ENCODE measurements around the gene FAM24B.

The FAM24B gene

DNA sequence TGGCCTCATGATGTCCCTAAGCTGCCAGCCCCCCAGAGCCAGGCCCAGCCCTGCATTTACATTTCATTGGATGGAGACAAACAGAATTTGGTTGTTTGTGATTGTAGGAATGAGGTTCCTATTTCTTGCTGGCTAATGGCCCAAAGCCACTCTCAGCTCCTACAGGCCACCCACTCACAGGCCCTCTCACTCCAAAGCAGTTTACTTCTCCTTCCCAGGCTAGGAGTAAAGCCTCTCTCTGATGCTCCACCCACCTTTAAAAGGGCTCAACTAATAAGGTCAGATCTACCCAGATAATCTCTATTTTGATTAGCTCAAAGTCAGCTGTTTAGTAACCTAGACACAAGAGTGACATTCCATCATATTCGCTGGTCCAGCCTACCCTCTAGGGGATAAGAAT lies 22.5 kb downstream of the FAM24B start:
- no peak for DNase-seq

GRCh38 chr10:122855745-122856144 lies 23.6 kb downstream of the FAM24B start:
- no peak for DNase-seq

GRCh38 chr10:122854648-122855047 lies 24.7 kb downstream of the FAM24B start:
- DNase-seq, result no peak

DNA sequence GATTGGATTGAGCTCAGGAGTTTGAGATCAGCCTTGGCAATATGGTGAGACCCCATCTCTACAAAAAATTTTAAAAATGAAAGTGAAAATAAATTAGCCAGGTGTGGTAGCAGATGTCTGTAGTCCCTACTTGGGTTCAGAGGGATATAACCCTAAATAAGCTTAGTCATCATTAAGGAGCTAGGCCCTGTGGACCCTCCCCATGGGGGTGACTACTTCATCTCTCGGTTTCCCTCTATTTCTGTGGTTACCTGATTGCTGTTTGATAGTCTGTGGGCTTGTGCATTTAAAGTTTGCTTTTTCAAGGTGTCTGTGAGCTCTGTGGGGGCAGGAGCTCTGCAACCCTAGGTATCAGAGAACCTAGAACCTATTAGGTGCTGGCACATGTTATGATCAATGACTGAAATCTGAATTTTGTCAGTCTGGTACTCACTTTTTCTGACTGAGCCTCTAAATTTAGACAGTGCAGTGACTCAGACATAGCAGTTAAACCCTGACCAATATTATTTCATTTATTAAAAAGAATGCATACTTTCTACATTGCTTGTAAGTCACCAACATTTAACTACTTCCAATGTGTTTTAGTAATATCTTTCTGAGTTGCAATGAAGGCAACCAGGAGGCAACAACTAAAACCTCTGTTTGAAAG lies 25.6 kb downstream of the FAM24B start:
- DNase-seq, result no peak

- DNase-seq, result no peak
Measured at GRCh38 chr10:122852261-122852660, 27.1 kb downstream of the FAM24B start.

DNA sequence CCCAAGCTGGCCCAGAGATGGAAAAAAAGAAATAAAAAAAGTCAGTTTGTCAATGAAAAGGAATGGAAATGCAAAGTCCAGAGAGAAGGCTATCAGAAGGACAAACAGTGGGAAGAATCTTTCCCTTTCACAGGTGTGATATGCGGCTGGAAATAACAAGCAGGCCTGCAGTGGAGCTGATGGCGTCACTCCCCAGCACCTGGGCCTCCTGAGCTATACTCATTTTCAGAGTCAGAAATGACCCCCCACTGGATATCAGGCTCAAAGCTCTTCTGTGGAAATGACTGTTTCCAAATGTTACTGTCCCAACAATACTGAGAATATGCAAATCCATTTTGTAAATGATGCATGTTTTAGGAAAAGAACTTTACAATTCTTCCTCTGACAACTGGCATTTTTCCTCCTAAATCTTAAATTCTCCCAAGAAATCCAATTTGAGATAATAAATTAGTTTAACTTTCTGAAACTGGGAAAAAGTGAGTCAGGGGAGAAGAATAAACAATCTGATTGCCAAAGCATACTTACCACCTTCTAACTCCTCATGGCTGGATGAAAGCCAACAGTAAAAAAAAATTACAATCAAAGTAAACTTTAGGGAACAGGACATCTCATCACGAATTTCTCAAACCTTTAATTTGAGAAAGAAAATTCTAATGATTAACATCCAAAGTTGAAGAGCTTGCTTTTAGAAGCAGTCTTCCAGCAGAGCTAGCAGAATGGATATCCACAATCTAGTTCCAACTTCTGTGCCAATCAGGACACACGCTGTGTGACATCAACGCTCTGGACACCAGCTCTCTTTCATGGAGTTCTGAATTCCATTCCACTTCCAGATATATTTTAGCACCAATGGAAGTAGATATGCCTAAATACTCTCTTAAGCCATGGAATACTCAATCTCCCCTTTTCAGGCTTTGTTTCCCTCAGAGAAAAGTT lies 28.4 kb downstream of the FAM24B start:
- DNase-seq, result no peak

GRCh38 chr10:122849900-122850605 lies 29.3 kb downstream of the FAM24B start:
- DNase-seq, result no peak

GRCh38 chr10:122849090-122849489 lies 30.3 kb downstream of the FAM24B start:
- no peak for DNase-seq

- DNase-seq, result no peak
Measured at GRCh38 chr10:122847782-122848604, 31.4 kb downstream of the FAM24B start.

DNA sequence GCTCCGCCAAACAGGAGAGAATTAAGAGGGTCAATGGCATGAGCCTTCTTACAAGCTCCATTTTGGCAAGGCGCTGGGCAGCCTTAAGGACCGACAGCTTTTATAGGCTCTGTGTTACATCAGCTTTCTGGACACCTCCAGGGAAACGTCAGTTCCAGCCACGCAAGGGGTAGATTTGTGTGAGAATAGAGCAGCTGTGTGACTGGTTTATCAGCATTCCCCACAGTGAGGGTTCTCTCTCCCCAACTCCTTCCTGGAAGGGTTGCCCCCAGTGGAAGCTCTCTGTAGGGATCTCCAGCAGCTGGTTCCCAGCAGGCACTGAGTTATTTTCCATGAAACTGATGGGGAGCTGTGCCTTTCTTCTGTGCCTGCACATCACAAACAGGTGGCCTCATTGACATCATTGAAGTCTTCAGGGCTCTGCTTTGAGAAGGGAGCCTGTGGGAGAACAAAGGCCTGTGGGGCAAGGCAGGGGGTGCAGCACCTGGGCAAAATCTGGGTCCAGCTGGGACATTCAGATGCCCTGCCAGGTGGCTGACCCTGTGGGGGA lies 33.5 kb downstream of the FAM24B start, which contains the start of gene CUZD1:
CUZD1 (minus strand) TSS at position 75 of the 550 bp plus-strand sequence; CDS start at position 61, 14 bp downstream.
- no peak for DNase-seq

- DNase-seq, result no peak
Measured at GRCh38 chr10:122844146-122844545, 35.2 kb downstream of the FAM24B start.

DNA sequence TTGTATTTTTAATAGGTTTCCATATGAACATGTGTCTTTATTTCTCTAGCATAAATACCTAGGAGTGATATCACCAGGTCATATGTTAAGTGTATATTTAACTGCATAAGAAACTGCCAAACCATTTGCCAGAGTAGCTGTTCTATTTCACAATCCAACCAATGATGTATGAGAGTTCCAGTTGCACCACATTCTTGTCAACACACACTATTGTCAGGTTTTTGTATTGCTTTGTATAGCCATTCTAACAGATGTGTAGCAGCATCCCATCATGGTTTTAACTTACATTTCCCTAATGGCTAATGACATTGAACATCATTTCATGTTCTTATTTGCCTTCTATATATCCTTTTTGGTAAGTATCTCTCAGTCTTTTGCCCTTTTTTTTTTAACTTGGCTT lies 37.8 kb downstream of the FAM24B start:
- no peak for DNase-seq

- DNase-seq, result no peak
Measured at GRCh38 chr10:122839505-122839904, 39.9 kb downstream of the FAM24B start.

GRCh38 chr10:122838880-122839279 lies 40.5 kb downstream of the FAM24B start:
- DNase-seq, result no peak

DNA sequence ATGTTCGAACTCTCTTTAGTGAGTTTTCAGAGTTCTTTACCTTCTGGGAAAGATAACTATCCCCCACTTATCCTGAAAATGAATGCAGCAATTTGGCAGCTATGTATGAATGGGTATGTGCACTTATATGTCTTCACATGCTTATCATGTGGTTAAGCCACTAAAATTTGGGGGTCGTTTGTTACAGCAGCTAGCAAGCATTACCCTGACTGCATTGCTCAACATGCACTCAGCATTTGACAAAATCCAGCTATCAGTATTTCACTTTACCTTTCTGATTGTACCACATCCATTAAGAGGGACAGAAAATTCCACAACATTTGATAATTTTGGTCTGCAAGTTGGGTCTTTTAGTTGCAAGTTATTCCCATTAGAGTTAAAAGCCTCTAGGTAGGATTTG lies 43.5 kb downstream of the FAM24B start:
- DNase-seq, result no peak

DNA sequence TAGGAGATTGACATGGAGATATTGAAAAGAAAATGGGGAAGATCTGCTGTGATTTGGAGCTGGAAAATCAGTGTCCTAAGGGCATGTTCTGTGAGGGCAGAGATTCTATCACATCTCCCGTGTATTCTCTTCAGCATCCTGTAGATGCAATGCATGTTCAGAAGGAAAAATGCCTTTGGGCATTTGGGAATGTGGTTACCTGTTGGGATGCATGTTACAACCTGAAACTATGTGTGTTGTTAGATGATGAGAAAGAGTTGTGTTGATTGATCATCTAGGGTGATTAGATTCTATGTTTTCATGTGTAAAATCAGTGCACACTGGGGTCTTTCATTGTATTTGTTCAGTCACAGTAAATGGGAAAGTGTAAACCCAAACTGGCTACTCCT lies 48.4 kb downstream of the FAM24B start:
- no peak for DNase-seq

DNA sequence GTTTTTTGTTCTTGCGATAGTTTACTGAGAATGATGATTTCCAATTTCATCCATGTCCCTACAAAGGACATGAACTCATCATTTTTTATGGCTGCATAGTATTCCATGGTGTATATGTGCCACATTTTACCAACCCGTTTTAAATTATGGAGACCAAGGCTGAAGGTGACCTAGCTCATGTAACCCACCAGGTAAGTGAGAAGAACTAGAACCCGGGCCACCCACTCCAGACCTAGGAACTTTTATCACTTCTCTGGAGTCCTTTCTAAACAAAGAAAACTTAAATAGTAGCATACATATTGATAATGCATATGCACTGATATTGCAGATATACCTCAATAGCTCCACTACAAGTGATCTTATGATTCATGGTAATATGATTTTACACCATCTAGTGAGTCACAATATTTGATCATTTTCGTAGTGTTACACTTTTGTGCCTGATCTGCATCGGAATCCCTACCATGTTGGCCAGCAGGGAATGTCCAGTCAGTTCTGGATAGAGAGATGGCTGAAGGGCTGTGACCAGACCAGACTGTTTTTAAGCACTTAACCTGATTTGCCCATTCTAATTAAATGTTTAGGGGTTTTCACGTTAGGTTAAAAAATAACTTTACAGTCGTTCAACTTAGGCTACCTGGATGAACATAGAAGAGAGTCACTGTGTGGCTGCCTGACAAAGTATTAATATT lies 49.0 kb downstream of the FAM24B start:
- DNase-seq, result no peak

DNA sequence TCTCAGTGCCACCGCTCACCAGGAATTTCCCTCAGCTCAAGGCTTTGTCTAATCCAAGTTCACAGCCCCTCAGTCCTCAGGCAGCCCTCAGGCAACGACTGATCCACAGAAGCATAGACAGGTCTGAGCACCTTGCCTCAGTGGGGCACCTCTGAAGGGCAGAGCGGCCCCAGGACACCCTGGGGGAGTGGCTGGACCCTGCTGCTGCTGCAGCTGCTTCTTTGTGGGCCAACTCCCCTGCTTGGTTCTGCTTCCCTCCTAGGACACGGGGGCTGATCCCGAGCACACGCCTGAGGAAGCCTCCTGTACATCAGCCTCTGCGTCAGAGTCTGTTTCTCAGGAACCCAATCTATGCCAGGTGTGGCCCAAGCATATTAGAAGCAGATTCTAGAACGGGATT lies 49.9 kb downstream of the FAM24B start:
- no peak for DNase-seq

GRCh38 chr10:122828716-122829255 lies 50.6 kb downstream of the FAM24B start:
- no peak for DNase-seq

DNA sequence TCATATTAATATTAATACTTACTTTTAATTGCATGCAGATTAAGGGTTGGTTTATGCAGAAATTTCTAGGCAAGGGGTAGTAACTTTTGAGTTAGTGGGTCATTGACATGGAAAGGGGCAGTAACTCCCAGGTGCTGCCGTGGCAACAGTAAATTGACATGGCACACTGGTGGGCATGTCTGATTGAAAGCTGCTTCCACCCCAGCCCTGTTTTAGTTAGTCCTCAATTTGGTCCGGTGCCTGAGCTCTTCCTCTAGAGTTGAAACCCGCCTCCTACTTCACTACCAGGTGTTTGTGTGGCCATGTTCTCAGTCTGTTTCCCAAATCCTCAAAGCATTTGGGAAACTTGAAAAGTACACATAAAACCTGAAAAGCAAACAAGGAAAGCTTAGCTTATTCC lies 52.1 kb downstream of the FAM24B start:
- DNase-seq, result no peak

DNA sequence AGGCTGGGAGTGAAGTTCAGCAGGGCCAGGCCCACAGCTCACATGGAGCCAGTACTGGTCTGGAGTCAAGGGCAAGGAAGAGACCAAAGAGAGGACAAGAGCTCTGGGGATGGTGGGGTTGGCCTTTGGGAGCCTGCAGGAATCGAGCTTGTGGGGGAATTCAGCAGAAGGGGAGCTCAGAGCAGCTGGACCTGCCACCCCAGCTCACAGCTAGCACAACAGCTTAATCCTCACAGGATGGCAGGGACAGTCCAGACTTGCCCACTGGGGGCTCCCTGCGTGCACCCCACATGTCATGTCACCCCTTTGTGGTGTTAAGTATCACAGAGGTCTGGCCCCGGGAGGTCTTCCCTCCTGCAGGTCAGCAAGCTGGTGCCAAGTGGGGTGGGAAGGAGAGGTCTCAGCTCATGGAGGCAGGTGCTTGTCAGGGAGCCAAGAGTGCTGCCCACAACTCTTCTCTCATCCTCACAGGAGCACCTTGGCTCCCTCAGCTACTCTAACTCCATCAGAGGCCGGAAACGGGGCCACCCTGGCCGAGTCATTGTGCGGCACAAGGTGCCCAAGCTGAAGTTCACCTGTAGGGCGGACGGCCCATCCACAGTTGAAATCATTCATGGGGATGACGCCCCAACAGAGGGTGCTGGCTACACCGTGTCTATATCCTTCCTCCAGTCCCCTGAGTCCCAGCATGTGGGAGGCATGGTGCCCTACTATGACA lies 56.2 kb downstream of the FAM24B start:
- no peak for DNase-seq

Measured in stimulated activated naive CD4-positive, alpha-beta T cell treated with Interleukin-2 at 50 U/mL for 16 hours (primary cell).